Measurements from ENCODE around the gene COPS7B.

Gene COPS7B

GRCh38 chr2:231786917-231787292 is 660 bp downstream of the COPS7B start:
- DNase-seq = no peak

DNA sequence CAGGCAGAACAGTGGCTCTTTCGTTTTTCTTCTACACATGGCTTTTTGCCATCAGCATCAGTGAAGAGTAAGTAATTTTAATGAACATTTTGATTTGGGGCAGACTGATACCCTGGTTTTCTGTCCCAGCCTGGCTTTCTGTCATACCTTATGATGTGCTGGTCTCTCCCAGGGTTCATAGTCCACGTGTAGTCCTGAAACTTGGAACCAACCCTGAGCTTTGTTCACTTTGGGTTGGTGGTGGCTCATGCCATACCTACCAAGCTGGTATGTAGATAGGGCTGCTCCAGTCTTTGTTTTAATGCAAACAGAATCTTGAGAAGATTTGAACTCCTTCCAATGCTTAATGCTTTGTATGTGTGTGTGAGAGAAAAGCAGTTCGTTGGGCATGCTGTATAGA is 4.9 kb downstream of the COPS7B start:
- DNase-seq = no peak

- DNase-seq = no peak
These were observed 8.1 kb downstream of the COPS7B start for GRCh38 chr2:231794383-231794782.

GRCh38 chr2:231795525-231796327 is 9.5 kb downstream of the COPS7B start:
- no peak for DNase-seq

DNA sequence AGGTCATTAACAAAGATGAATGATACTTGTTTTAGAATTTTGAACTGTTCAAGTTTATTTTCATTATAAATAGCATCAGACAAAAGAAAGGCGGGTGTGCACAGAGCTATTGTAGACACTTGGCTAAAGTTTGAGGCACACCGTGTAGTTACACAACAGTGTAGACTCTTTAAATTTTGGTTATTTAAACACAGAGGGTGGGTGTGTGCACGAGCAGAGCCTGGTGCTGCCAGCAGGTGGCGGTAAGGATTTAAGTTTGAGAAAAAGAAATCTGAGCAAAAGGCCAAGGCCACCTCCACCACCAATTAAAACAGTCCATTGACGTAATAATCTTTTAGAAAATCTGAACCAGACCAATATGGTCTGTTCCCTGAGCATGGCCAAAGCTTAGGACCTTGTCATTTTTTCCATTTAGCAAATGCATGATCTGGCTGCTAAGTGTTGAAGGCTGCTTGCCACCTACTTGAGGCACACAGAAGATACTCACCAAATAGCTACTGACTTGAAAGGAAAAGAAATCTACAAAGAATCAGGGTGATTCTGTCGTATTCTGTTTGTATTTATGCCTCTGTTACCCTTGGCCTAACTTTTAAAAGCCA is 14.3 kb downstream of the COPS7B start:
- no peak for DNase-seq

- no peak for DNase-seq
These were observed 17.4 kb downstream of the COPS7B start for GRCh38 chr2:231803501-231804138.

DNA sequence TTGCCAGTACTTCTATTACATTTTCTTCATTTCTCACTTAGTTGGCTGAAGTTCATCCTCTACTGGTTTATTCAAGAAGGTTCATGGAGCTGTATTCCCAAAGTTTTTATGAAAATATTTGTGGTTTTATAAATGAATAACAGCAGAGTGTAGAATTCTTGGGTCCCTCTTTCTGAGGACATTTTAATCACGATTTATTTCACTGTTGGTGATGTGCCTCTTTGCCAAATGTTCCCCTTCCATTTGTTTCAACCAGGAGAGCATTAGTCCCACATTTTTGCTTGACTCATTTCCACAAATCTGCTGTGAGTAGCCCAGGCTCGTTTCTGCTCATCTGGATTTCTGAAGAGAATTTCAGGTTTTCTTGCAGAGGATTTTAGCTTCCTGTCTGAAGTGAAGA is 20.8 kb downstream of the COPS7B start:
- no peak for DNase-seq

- no peak for DNase-seq
These were observed 24.7 kb downstream of the COPS7B start for GRCh38 chr2:231810905-231811304.

DNA sequence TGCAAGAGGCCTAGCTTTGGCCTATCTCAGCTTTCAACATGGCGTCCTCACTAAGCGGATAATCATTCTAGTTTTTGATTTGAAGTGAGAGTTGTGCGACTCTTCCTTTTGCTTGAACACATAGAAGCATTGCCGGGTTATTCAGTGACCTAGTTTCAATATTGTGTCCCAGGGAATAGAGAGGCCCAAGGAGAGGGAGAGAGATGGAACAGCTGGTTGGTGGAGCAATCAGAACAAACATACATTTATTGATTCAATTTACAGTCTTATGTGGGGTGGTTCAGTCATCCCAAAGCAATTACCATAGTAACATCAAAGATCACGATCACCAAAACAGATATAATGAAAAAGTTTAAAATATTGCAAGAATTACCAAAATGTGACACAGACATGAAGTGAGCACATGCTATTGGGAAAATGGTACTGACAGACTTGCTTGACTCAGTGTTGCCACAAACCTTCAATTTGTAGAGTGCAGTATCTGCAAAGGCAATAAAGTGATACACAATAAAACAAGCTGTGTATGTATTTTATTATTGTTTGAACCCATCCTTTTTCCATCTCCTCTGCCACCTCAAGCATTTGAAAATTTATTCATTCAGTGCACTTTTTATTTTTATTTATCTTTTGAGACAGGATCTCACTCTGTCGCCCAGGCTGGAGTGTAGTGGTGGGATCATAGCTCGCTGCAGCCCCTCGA is 30.2 kb downstream of the COPS7B start:
- DNase-seq = no peak

DNA sequence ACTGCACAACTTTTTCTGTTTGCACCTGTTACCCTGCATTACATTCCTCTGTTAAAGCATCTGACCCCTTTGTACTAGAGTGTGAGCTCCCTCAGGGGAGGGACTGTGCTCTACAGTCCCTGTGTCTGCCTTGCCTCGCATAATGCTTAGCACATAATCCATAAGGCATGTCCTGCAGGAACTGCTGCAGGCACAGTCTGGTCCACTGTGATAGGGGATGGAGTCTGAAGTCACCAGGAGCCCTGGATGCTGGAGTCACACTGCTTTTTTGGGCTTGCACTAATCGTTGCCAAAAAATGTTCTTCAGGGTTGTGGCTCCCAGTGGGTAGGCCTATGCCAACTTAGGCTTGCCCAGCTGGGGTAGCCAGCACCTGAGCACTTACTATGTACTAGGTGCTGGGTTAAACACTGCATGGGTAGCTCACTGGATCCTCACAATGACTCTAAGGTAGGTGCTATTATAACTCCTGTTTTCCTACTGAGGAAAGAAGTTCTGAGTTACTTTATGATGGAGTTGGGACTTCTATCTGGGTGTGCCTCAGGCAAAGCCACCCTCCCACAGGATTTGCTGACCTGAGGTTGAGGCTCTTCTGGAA is 33.3 kb downstream of the COPS7B start:
- DNase-seq = no peak

GRCh38 chr2:231820786-231821303 is 34.6 kb downstream of the COPS7B start:
- no peak for DNase-seq

DNA sequence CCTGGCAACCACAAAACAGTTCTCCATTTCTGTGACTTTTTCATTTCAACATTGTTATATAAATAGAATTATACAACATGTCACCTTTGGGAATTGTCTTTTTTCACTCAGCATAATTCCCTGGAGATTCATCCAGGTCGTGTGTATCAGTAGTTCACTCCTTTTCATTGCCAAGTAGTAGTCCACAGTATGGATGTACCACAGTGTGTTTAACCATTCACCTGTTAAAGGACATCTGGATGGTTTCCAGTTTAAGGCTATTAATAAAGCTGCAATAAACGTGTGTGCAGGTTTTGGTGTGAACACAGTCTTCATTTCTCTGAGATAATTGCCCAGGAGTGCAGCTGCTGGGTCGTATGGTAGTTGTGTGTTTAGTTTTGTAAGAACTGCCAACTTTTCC is 35.7 kb downstream of the COPS7B start:
- no peak for DNase-seq

GRCh38 chr2:231853105-231853504 is 66.9 kb downstream of the COPS7B start:
- no peak for DNase-seq

DNA sequence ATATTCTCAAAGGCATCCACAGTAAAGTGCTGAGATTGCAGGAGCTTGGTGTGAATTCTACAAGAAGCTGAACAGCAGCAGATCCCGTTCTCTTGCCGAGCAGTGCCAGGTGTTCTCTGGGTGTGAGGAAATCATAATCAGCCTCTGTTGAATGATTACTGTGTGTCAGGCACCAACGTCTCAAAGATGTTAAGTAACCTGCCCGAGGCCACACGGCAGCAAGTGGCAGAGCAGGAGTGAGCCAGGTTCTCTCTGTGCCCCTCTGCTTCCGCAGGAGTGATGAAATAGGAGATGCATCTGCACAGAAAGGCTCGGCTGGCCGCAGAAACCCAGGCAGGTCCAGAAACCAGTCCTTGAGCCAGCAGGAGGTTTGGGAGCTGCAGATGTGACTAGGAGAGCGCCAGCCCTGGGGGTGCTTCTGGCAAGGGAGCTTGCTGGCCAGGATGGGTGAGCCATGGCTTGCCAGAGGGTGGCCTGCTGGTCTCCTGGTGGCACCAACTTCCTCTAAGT is 68.4 kb downstream of the COPS7B start:
- DNase-seq = no peak

- no peak for DNase-seq
These were observed 70.7 kb downstream of the COPS7B start for GRCh38 chr2:231856959-231857358.
